Parathyroid adenoma (tissue), 2 donors: ENCODE results near the gene SH3BP4.

ENCODE experiments used
- H2AFZ ChIP-seq: fragments of 300-600 bp; sonication (generic); one replicate; pipeline ENCODE4 v1.7.0; 2017; ENCODE audit warnings: antibody characterized with exemption, mild to moderate bottlenecking
- H3K27ac ChIP-seq: fragments of 300-600 bp; sonication (generic); one replicate; pipeline ENCODE4 v1.7.0; 2017
- H3K27me3 ChIP-seq: fragments of 300-600 bp; sonication (generic); one replicate; pipeline ENCODE4 v1.7.0; 2017; ENCODE audit warnings: low read length; ENCODE audit not compliant: control insufficient read depth, insufficient read depth
- H3K36me3 ChIP-seq: fragments of 300-600 bp; sonication (generic); one replicate; pipeline ENCODE4 v1.7.0; 2017; ENCODE audit warnings: low read length; ENCODE audit not compliant: control insufficient read depth, insufficient read depth
- H3K4me1 ChIP-seq: fragments of 300-600 bp; sonication (generic); one replicate; pipeline ENCODE4 v1.7.0; 2017; ENCODE audit warnings: control low read depth
- H3K4me2 ChIP-seq: fragments of 300-600 bp; sonication (generic); one replicate; pipeline ENCODE4 v1.7.0; 2017; ENCODE audit warnings: low read length
- H3K4me3 ChIP-seq: fragments of 300-600 bp; sonication (generic); one replicate; pipeline ENCODE4 v1.7.0; 2017; ENCODE audit warnings: low read depth, low read length
- H3K79me2 ChIP-seq: fragments of 300-600 bp; sonication (generic); one replicate; pipeline ENCODE4 v1.7.0; 2017; ENCODE audit warnings: control low read depth
- H3K9ac ChIP-seq: fragments of 300-600 bp; sonication (generic); one replicate; pipeline ENCODE4 v1.7.0; 2017; ENCODE audit warnings: mild to moderate bottlenecking
- H3K9me3 ChIP-seq: fragments of 300-600 bp; sonication (generic); one replicate; pipeline ENCODE4 v1.7.0; 2017; ENCODE audit warnings: low read length; ENCODE audit not compliant: control insufficient read depth
- TF ChIP-seq, protein P1 (sequence below): fragments of 300-600 bp; sonication (generic); IDR thresholded peaks from one replicate; pipeline ENCODE4 v1.7.0; 2017; ENCODE audit warnings: antibody characterized with exemption, mild to moderate bottlenecking
- donor health status: primary hyperparathyroidism.

The SH3BP4 gene

DNA sequence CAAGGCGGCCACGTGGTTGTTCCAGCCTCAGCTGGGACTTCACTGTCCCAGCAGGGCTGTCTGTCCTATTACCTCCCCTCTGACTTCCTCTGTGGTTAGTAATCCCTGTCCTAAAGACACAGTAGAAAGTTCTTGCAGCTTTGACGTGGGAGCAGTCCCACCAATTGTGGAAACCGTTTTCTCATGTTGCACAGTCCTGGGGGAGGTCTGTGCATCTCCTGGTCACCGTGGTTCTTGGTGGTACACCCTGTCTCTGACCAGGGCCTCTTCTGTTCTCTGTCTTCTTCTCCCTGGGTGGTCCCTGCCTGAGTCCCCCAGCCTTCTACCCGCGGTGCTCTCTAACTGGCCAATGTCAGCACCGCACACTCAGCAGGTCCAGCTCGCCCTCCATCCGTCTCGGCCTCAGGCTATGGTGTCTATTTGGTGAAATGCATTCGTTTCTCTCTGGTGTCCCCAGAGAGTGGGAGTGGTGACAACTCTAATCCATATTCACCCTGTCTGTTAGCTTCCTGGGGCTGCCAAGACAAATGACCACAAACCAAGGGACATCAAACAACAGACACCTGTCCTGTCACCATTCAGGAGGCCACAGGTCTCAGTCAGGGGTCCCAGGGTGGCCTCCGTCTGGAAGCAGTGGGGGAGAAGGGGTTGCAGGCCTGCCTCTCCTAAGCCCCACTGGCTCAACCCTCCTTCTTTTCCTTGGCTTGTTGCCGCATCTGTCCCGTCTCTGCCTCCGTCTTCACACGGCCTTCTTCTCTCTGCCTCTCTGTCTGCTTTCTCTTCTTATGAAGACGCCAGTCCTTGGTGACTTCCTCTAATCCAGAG is 99.8 kb downstream of the SH3BP4 start:
- H3K36me3 ChIP-seq: no peaks in the 10 kb centered on the region
- no peaks in the 10 kb centered on the region for H3K4me1 ChIP-seq
- H3K27me3 ChIP-seq: no peaks in the 10 kb centered on the region
- no peak overlapping the region for H3K9ac ChIP-seq
- H3K27ac ChIP-seq: no peak overlapping the region
- H3K9me3 ChIP-seq: no peaks in the 10 kb centered on the region
- no peaks in the 10 kb centered on the region for H3K79me2 ChIP-seq
- TF ChIP-seq, protein P1, sequence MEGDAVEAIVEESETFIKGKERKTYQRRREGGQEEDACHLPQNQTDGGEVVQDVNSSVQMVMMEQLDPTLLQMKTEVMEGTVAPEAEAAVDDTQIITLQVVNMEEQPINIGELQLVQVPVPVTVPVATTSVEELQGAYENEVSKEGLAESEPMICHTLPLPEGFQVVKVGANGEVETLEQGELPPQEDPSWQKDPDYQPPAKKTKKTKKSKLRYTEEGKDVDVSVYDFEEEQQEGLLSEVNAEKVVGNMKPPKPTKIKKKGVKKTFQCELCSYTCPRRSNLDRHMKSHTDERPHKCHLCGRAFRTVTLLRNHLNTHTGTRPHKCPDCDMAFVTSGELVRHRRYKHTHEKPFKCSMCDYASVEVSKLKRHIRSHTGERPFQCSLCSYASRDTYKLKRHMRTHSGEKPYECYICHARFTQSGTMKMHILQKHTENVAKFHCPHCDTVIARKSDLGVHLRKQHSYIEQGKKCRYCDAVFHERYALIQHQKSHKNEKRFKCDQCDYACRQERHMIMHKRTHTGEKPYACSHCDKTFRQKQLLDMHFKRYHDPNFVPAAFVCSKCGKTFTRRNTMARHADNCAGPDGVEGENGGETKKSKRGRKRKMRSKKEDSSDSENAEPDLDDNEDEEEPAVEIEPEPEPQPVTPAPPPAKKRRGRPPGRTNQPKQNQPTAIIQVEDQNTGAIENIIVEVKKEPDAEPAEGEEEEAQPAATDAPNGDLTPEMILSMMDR: no peak
- H3K4me3 ChIP-seq: no peak overlapping the region
- H2AFZ ChIP-seq: no peak overlapping the region
- H3K4me2 ChIP-seq: no peak overlapping the region

DNA sequence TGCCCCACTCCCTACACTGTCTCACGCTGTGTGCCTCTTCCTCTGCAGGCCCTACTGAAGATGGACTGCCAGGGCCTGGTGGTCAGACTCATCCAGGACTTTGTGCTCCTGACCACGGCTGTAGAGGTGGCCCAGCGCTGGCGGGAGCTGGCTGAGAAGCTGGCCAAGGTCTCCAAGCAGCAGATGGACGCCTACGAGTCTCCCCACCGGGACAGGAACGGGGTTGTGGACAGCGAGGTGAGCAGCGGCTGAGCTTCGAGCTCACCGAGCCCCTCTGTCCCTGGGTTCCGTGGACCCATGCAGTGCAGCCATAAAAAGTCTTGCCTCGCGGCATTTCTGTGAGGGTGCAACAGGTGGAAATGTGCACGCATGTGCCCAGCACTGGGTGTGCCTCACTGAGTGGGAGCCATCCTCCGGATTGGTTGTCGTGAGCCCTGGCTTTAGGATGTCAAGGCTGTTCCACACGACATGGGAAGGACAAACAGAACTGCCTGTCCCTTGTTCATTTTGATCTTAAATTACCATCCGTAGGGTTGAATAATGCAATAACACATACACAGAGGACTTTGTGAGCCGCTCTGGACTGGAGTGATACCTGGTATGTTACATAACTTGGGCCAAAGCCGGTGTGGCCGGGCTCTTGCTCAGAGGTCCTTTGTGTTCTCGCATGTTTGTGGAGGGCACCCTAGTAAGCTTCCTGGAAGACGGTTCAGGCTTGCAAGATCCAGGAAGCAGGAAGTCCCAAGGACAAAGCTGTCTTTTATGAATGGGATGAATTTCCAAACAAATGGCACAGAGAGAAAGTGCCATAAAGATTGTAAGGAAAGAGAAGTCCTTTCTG is 100.9 kb downstream of the SH3BP4 start:
- Histone ChIP-seq H3K27ac (no peak overlapping the region), H3K4me2 (no peak overlapping the region), H3K4me3 (no peak overlapping the region), H3K9ac (no peak overlapping the region), H2AFZ (no peak overlapping the region), H3K27me3 (no peaks in the 10 kb centered on the region), H3K36me3 (no peaks in the 10 kb centered on the region), H3K79me2 (no peaks in the 10 kb centered on the region), H3K9me3 (no peaks in the 10 kb centered on the region), H3K4me1 (no peaks in the 10 kb centered on the region)
- TF ChIP-seq, protein P1: no peak

DNA sequence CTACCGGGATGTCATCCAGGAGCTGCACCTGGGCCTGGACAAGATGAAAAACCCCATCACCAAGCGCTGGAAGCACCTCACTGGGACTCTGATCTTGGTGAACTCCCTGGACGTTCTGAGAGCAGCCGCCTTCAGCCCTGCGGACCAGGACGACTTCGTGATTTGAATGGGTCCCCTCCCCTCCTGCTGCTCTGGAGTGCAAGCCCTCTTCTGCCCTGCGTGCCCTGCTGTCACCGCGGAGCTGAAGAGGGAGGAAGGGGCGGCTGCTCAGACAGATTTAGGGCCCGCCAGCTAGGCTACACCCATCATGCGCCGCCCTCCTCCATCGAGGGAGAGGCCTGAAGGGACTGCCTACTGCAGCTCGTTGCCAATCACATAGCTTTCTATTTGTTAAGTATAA is 101.8 kb downstream of the SH3BP4 start:
- no peak overlapping the region for H3K9ac ChIP-seq
- no peak overlapping the region for H3K4me2 ChIP-seq
- no peaks in the 10 kb centered on the region for H3K36me3 ChIP-seq
- no peaks in the 10 kb centered on the region for H3K4me1 ChIP-seq
- no peak overlapping the region for H3K4me3 ChIP-seq
- H3K9me3 ChIP-seq: no peaks in the 10 kb centered on the region
- no peaks in the 10 kb centered on the region for H3K27me3 ChIP-seq
- H3K79me2 ChIP-seq: no peaks in the 10 kb centered on the region
- H3K27ac ChIP-seq: no peak overlapping the region
- no peak overlapping the region for H2AFZ ChIP-seq
- TF ChIP-seq, protein P1: no peak

DNA sequence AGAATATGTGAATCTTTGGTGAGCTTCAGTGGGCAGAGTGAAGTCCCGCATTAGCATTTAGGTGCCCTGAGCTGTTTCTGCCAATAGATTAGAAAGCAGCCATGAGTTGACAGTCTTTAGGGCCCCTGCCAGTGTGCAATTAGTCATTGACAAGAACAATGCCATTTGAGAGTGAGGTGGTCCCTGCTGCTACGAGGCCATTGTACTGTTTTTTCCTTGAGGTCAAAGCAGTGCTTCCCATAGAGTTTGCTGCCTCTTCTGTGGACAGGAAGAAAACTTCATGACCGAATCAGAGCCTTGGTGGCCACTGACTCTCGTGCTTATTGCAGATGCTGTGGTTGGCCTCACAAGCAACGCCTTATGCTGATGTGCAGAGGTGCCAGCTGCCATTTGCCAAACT is 102.7 kb downstream of the SH3BP4 start:
- Histone ChIP-seq H3K9ac (no peak overlapping the region), H3K4me3 (no peak overlapping the region), H3K9me3 (no peaks in the 10 kb centered on the region), H3K4me1 (no peaks in the 10 kb centered on the region), H3K27ac (no peak overlapping the region), H3K4me2 (no peak overlapping the region), H3K79me2 (no peaks in the 10 kb centered on the region), H3K36me3 (no peaks in the 10 kb centered on the region), H2AFZ (no peak overlapping the region), H3K27me3 (no peaks in the 10 kb centered on the region)
- TF ChIP-seq, protein P1: no peak
